ENCODE results near the gene GGT5.
A peak's percentile ranks its signal among the peaks of the same experiment; 100 is the strongest.
"Not testable (repeated sequence)": the region's sequence is repeated elsewhere in the genome, so short reads cannot be mapped to it uniquely, and the experiment has no call there.

Gene GGT5

GRCh38 chr22:24245030-24245431, at the start of gene GGT5:
GGT5 (minus strand) TSS chr22:24245082; CDS start chr22:24244725, 357 bp downstream.
- DNase-seq (ENCODE audit: low read depth) = peak; percentile 71

GRCh38 chr22:24292202-24292830, 47.4 kb upstream of the GGT5 start:
- DNase-seq (ENCODE audit: low read depth) = not testable (repeated sequence)

- DNase-seq (ENCODE audit: low read depth) = no peak
These were observed 46.8 kb upstream of the GGT5 start for GRCh38 chr22:24291515-24292201.

GRCh38 chr22:24290459-24290858, 45.6 kb upstream of the GGT5 start:
- no peak for DNase-seq (ENCODE audit: low read depth)

GRCh38 chr22:24289741-24290163, 44.9 kb upstream of the GGT5 start:
- DNase-seq (ENCODE audit: low read depth) = peak; percentile 5

GRCh38 chr22:24289114-24289513, 44.2 kb upstream of the GGT5 start:
- DNase-seq (ENCODE audit: low read depth) = peak; percentile 90

- not testable (repeated sequence) for DNase-seq (ENCODE audit: low read depth)
These were observed 42.9 kb upstream of the GGT5 start for GRCh38 chr22:24287801-24288200.

GRCh38 chr22:24287212-24287611, 42.3 kb upstream of the GGT5 start:
- not testable (repeated sequence) for DNase-seq (ENCODE audit: low read depth)

- peak; percentile 51 for DNase-seq (ENCODE audit: low read depth)
These were observed 40.4 kb upstream of the GGT5 start for GRCh38 chr22:24285245-24285644.

- DNase-seq (ENCODE audit: low read depth) = no peak
These were observed 39.9 kb upstream of the GGT5 start for GRCh38 chr22:24284747-24285203.

- DNase-seq (ENCODE audit: low read depth) = no peak
These were observed 37.5 kb upstream of the GGT5 start for GRCh38 chr22:24282401-24282800.

- DNase-seq (ENCODE audit: low read depth) = not testable (repeated sequence)
These were observed 35.5 kb upstream of the GGT5 start for GRCh38 chr22:24280363-24280762.

- not testable (repeated sequence) for DNase-seq (ENCODE audit: low read depth)
These were observed 30.0 kb upstream of the GGT5 start for GRCh38 chr22:24274696-24275405.

- not testable (repeated sequence) for DNase-seq (ENCODE audit: low read depth)
These were observed 29.0 kb upstream of the GGT5 start for GRCh38 chr22:24273906-24274305.

GRCh38 chr22:24273031-24273430, 28.1 kb upstream of the GGT5 start:
- not testable (repeated sequence) for DNase-seq (ENCODE audit: low read depth)

- peak; percentile 16 for DNase-seq (ENCODE audit: low read depth)
These were observed 26.5 kb upstream of the GGT5 start for GRCh38 chr22:24271386-24271854.

- DNase-seq (ENCODE audit: low read depth) = peak; percentile 91
These were observed 25.9 kb upstream of the GGT5 start, which contains the start of gene SPECC1L for GRCh38 chr22:24270556-24271385. SPECC1L (plus strand) TSS chr22:24270831; CDS start chr22:24302232, 31,401 bp downstream.

GRCh38 chr22:24266495-24266894, 21.6 kb upstream of the GGT5 start:
- not testable (repeated sequence) for DNase-seq (ENCODE audit: low read depth)

- peak; percentile 49 for DNase-seq (ENCODE audit: low read depth)
These were observed 20.9 kb upstream of the GGT5 start for GRCh38 chr22:24265734-24266133.

GRCh38 chr22:24264329-24264896, 19.5 kb upstream of the GGT5 start:
- DNase-seq (ENCODE audit: low read depth) = peak; percentile 34

GRCh38 chr22:24263479-24263878, 18.6 kb upstream of the GGT5 start:
- DNase-seq (ENCODE audit: low read depth) = not testable (repeated sequence)

All from fibroblast of gingiva (primary cell).